Endothelial cell of umbilical vein (primary cell): ENCODE results near the gene PSMA1. TPM values are rescaled to one million over a fixed set of nuclear protein-coding genes. Genes with fewer than 3 reads are reported as not detected.

Experiments used
- BruUV-seq: library from RNA; stranded (reverse); fragments of 400-500 nt; replicated peaks from 2 replicates; lab custom pipeline; 2021; lab: Mats Ljungman, UMichigan
- CTCF ChIA-PET: fragments of 300-600, 350-600 bp; sonication (Branson Sonifier 250); formaldehyde crosslinking; loops from one replicate; lab custom pipeline; 2021; ENCODE audit warnings: antibody characterized with exemption, inconsistent platforms; lab: Charles Lee
- POLR2A ChIA-PET: fragments of 300-600, 350-600 bp; sonication (Branson Sonifier 250); formaldehyde crosslinking; loops from one replicate; lab custom pipeline; 2021; ENCODE audit warnings: antibody characterized with exemption, inconsistent platforms; lab: Charles Lee
- DNase-seq: peaks from one replicate; pipeline ENCODE4 v3.0.0-alpha.2; 2011; ENCODE audit warnings: low read depth, low spot score
- FAIRE-seq: peaks from 2 replicates; lab custom pipeline; 2011; peaks lifted over from hg19 to GRCh38; lab: Jason Lieb, UNC
- H2AFZ ChIP-seq: 2 replicates; pipeline ENCODE4 v1.6.0; 2012; ENCODE audit warnings: low read depth, low read length, control low read depth, inconsistent platforms
- H3K27ac ChIP-seq: 2 replicates; pipeline ENCODE4 v1.5.1; 2011; ENCODE audit warnings: low read depth, mild to moderate bottlenecking, control low read depth, low read length, moderate library complexity; ENCODE audit not compliant: insufficient read depth
- H3K27me3 ChIP-seq, 2 experiments: 2 replicates each; pipeline versions ENCODE4 v1.6.0 to v1.6.1; 2011; ENCODE audit warnings: low read length in 2 of 2, mixed read lengths in 1 of 2; ENCODE audit not compliant: control insufficient read depth in 2 of 2, insufficient read depth in 2 of 2
- H3K36me3 ChIP-seq, 2 experiments: 2 replicates in 1 of 2; 3 replicates in 1 of 2; pipeline ENCODE4 v1.5.1; 2011; ENCODE audit warnings: low read length in 2 of 2, mild to moderate bottlenecking in 1 of 2, moderate library complexity in 1 of 2; ENCODE audit not compliant: control insufficient read depth in 2 of 2, insufficient read depth in 2 of 2; ENCODE audit errors: extremely low read depth in 1 of 2
- H3K4me1 ChIP-seq: 3 replicates; pipeline ENCODE4 v1.5.1; 2011; ENCODE audit warnings: mild to moderate bottlenecking, low read length; ENCODE audit not compliant: control insufficient read depth, insufficient read depth; ENCODE audit errors: extremely low read depth
- H3K4me2 ChIP-seq: 2 replicates; pipeline ENCODE4 v1.6.1; 2011; ENCODE audit warnings: low read length, control low read depth, mixed read lengths; ENCODE audit not compliant: insufficient read depth
- H3K4me3 ChIP-seq, 3 experiments: fragments of 200-600 bp in 1 of 3; sonication (generic), shearing (Covaris generic) in 1 of 3; replicated peaks in 1 of 3; 2 replicates each; pipeline ENCODE4 v1.5.1; 2011 to 2016; ENCODE audit warnings: control low read depth in 3 of 3, low read length in 3 of 3, mild to moderate bottlenecking in 2 of 3, inconsistent platforms in 1 of 3, low read depth in 1 of 3, moderate library complexity in 1 of 3; ENCODE audit not compliant: insufficient read depth in 1 of 3
- H3K79me2 ChIP-seq: 2 replicates; pipeline ENCODE4 v1.6.0; 2012; ENCODE audit warnings: low read length, inconsistent platforms; ENCODE audit not compliant: control insufficient read depth, insufficient read depth
- H3K9ac ChIP-seq: replicated peaks from 2 replicates; pipeline ENCODE3; 2011; ENCODE audit warnings: low read length, control low read depth; ENCODE audit not compliant: insufficient read depth; ENCODE audit errors: extremely low read depth
- H3K9me1 ChIP-seq: replicated peaks from 3 replicates; pipeline ENCODE4 v1.6.0; 2011; ENCODE audit warnings: mild to moderate bottlenecking, low read length; ENCODE audit not compliant: control insufficient read depth, insufficient read depth; ENCODE audit errors: extremely low read depth
- H3K9me3 ChIP-seq: replicated peaks from 2 replicates; pipeline ENCODE4 v1.5.1; 2012; ENCODE audit warnings: low read length, inconsistent platforms; ENCODE audit not compliant: control insufficient read depth, insufficient read depth
- H4K20me1 ChIP-seq: replicated peaks from 2 replicates; pipeline ENCODE3; 2011; ENCODE audit warnings: mild to moderate bottlenecking, low read length; ENCODE audit not compliant: control insufficient read depth, insufficient read depth; ENCODE audit errors: extremely low read depth
- EZH2 ChIP-seq: IDR thresholded peaks from 2 replicates; pipeline ENCODE4 v1.6.1; 2012; ENCODE audit warnings: borderline replicate concordance, low read depth, mild to moderate bottlenecking, moderate library complexity, low read length, inconsistent platforms; ENCODE audit not compliant: severe bottlenecking
- FOS ChIP-seq: IDR thresholded peaks from 2 replicates; pipeline ENCODE4 v1.6.1; 2011; ENCODE audit warnings: mild to moderate bottlenecking, low read length, moderate library complexity, borderline replicate concordance; ENCODE audit not compliant: insufficient read depth
- GATA2 ChIP-seq: IDR thresholded peaks from 2 replicates; pipeline ENCODE4 v1.7.0; 2011; ENCODE audit warnings: low read depth, mild to moderate bottlenecking, moderate library complexity, mixed read lengths, low read length; ENCODE audit not compliant: insufficient read length, insufficient read depth
- JUN ChIP-seq: IDR thresholded peaks from 2 replicates; pipeline ENCODE4 v1.6.1; 2011; ENCODE audit warnings: borderline replicate concordance, low read depth; ENCODE audit not compliant: insufficient read length, insufficient read depth
- MYC ChIP-seq: IDR thresholded peaks from one replicate; pipeline ENCODE4 v1.6.1; 2011; ENCODE audit warnings: mild to moderate bottlenecking, low read depth, low read length
- POLR2A ChIP-seq: IDR thresholded peaks from 2 replicates; pipeline ENCODE4 v1.6.1; 2012; ENCODE audit warnings: low read depth, mild to moderate bottlenecking, control low read depth, low read length
- POLR2AphosphoS5 ChIP-seq: IDR thresholded peaks from 2 replicates; pipeline ENCODE4 v1.6.1; 2012; ENCODE audit warnings: low read depth, mild to moderate bottlenecking, control low read depth, low read length, moderate library complexity; ENCODE audit not compliant: insufficient read depth
- dilution Hi-C: fragments of 300-500 bp; cut with MboI; formaldehyde crosslinking; loops from one replicate; pipeline ENCODE4 v1.15.0; 2019; ENCODE audit warnings: low sequenced_read_pairs; ENCODE audit not compliant: extremely low pct_ligation_motif_present
- intact Hi-C: fragments of 100-400 bp; cut with micrococcal nuclease; formaldehyde crosslinking; loops from one replicate; pipeline ENCODE4 v1.10.0; 2022
- polyA plus RNA-seq, 4 experiments: library from polyadenylated mRNA; depleted of rRNA in 3 of 4; stranded (reverse) in 3 of 4; unstranded in 1 of 4; fragments of >200 nt; gene quantifications; 2 replicates each; pipeline versions ENCODE4 v1.2.1 to v1.2.3, GENCODE V29; 2011 to 2012; ENCODE audit warnings: missing spikeins in 1 of 4
- total RNA-seq: library from RNA; stranded (reverse); gene quantifications from 2 replicates; pipeline ENCODE4 v1.2.3, GENCODE V29; 2021
- TF ChIP-seq, protein P1 (sequence below): IDR thresholded peaks from 2 replicates; pipeline ENCODE4 v1.6.1; 2011; ENCODE audit not compliant: insufficient read depth, insufficient read length
- TF ChIP-seq, protein P2 (sequence below), 2 donors: IDR thresholded peaks; 1 replicate in 1 of 2; 2 replicates in 1 of 2; pipeline ENCODE4 v1.5.1; 2011; ENCODE audit warnings: low read length in 2 of 2, mild to moderate bottlenecking in 2 of 2, moderate library complexity in 2 of 2, control low read depth in 1 of 2, inconsistent platforms in 1 of 2, low read depth in 1 of 2; ENCODE audit not compliant: insufficient read depth in 1 of 2; ENCODE audit errors: extremely low read depth in 1 of 2

The PSMA1 gene
- total and polyA plus RNA-seq, 2 donors (not counting 3 experiments of a cell fraction or from before 2014, with no cell fraction given): 194 to 220 TPM

DNA sequence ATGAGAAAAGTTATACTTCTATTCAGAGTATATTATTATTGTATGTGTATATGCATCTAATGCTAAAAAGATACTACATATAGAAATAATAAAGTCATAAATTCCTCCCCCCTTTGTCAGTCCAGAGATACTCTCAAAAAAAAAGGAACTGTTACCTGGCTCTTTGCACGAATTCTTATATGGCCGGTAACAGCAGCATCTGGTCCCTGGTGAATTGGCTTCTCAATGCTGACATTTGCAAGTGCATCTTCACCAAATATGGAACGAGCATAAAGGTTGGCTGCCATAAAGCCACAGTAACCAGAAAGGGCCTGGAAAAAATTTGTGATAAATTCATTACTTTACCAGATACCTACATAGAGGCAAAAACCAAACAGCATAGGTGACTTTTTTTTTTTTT lies 61.8 kb downstream of the PSMA1 start:
- TF ChIP-seq POLR2AphosphoS5 (no peak), POLR2A (no peak), JUN (no peak), GATA2 (no peak), EZH2 (no peak), FOS (no peak), MYC (no peak)
- TF ChIP-seq, protein P1, sequence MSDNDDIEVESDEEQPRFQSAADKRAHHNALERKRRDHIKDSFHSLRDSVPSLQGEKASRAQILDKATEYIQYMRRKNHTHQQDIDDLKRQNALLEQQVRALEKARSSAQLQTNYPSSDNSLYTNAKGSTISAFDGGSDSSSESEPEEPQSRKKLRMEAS: no peak
- TF ChIP-seq, protein P2, sequence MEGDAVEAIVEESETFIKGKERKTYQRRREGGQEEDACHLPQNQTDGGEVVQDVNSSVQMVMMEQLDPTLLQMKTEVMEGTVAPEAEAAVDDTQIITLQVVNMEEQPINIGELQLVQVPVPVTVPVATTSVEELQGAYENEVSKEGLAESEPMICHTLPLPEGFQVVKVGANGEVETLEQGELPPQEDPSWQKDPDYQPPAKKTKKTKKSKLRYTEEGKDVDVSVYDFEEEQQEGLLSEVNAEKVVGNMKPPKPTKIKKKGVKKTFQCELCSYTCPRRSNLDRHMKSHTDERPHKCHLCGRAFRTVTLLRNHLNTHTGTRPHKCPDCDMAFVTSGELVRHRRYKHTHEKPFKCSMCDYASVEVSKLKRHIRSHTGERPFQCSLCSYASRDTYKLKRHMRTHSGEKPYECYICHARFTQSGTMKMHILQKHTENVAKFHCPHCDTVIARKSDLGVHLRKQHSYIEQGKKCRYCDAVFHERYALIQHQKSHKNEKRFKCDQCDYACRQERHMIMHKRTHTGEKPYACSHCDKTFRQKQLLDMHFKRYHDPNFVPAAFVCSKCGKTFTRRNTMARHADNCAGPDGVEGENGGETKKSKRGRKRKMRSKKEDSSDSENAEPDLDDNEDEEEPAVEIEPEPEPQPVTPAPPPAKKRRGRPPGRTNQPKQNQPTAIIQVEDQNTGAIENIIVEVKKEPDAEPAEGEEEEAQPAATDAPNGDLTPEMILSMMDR (IDR thresholded peaks at IDR 0.05; ENCODE audit: extremely low read depth in 1 of 2, insufficient read depth in 1 of 2, low read depth in 1 of 2, low read length in 2 of 2): no peak
- H3K4me2 ChIP-seq: no peak overlapping the region
- H3K4me3 ChIP-seq: no peak overlapping the region
- H3K4me1 ChIP-seq: peaks cover 2% of the 10 kb centered on the region
- DNase-seq (no peak), FAIRE-seq (no peak)
- H3K9me3 ChIP-seq: no peaks in the 10 kb centered on the region
- H3K27me3 ChIP-seq: no peaks in the 10 kb centered on the region
- H3K9me1 ChIP-seq: no peaks in the 10 kb centered on the region
- no TSS peak for BruUV-seq
- H4K20me1 ChIP-seq: peaks cover 2% of the 10 kb centered on the region
- CTCF ChIA-PET: interaction anchor here (0.7 to 7.0 kb wide), 4 partner anchors 39 to 210 kb away, joined by 3 to 514 read pairs (median 27); no protein-coding TSS in a partner anchor
- H3K36me3 ChIP-seq: peaks cover 19 to 35% of the 10 kb centered on the region in 2 experiments
- dilution Hi-C loops: loop anchor here (25.0 kb wide), 1 partner anchor 171 kb away; no protein-coding TSS in a partner anchor
- H2AFZ ChIP-seq: no peak overlapping the region
- no peaks in the 10 kb centered on the region for H3K79me2 ChIP-seq
- POLR2A ChIA-PET: interaction anchor here (0.7 kb wide), 1 partner anchor 36 kb away, joined by 4 read pairs; no protein-coding TSS in a partner anchor
- no peak overlapping the region for H3K9ac ChIP-seq
- intact Hi-C loops: loop anchor here (2.0 kb wide), 1 partner anchor 40 kb away; the partner anchor contains the start of gene COPB1
- H3K27ac ChIP-seq: no peak overlapping the region
